Hippocampal formation (tissue), 2 donors: ENCODE results near the gene STAB1.
"Not testable (repeated sequence)": the region's sequence is repeated elsewhere in the genome, so short reads cannot be mapped to it uniquely, and the experiment has no call there.

Experiments used
- DNase-seq, 2 donors: peaks; one replicate each; lab custom pipeline; 2025; lab: John Stamatoyannopoulos, UW

Gene STAB1

GRCh38 chr3:52524752-52525679, 29.9 kb downstream of the STAB1 start:
- no peak for DNase-seq

DNA sequence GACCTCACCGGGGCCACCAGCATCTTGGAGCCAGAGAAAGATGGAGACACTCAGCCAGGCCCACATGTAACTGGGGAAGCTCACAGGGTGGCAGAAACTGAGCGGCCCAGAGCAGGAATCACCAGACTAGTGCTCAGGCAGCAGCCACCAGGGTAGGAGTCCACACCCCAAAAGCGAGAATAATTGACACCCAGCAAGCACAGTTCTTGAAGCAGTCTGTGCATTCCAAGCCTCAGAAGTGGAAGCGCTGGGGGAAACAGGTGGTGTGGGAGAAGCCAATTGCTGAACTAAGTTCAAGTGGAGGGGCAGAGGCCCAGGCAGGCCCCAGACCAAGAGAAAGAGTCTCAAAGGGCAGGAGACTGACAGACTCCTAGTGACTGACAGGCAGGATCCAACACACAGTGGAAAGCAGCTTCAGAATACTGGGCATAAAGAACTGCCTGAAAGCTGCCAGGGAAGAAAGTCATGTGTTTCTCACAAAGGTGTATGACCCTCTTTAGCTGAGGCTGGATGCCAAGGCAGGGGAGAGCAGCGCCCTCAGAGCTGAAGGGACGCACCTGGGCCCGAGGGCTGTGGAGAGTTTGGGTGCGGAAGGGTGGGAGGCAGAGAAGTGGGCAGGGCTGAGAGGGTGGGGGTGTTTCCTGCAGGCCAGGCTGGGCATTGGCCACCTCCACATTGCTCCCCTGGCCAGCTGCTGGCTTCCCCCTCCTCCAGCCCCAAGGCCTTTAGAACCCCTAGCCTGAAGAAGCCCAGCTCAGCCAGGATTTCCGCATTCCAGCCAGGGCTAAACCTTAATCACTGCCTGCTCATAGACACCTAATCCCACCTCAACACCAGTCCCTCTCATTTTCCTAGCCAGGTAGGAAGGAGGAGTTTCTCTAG, 30.8 kb downstream of the STAB1 start:
- DNase-seq, result no peak

DNA sequence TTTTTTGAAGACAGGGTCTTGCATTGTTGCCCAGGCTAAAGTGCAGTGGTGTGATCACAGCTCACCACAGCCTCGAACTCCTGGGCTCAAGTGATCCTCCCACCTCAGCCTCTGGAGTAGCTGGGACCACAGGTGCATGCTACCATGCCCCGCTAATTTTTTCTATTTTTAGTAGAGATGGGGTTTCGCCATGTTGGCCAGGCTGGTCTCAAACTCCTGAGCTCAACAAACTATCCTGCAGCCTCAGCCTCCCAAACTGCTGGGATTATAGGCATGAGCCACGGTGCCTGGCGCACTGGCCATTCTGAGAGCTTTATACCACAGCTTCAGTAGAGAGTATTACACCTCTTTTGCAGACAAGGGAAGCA, 31.5 kb downstream of the STAB1 start:
- DNase-seq, result not testable (repeated sequence)

DNA sequence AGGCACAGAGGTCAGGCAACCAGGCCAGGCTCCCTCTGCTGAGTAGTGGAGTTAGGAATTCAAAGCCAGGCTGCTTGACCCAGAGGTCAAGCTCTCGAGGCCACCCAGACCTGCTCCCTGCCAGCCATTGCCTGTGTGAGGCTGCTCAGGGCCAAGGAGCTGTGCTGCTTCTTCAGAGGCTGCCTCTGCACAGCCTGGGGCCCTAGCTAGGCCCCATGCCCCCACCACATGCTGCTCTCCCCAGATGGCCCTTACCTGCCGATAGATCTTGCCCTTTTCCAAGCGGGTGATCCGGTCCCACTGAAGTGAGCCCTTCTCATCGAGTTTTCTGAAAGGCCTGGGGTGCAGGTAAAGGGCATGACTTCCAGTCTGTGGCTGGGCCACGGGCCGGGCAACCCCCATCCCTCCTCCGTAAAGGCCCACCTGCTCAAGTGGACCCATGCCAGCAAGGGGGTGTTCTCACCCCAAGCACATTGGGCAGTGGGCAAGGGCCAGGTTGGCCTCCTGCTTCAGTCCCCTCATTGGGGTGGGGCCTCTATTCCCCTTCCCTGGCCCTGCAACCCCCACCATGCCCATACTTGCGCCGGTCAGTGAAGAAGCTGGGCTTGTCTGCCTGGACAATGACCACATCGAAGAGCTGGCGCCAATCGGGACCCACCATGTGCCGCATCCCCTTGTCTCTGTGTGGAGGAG, 32.0 kb downstream of the STAB1 start:
- no peak for DNase-seq

DNA sequence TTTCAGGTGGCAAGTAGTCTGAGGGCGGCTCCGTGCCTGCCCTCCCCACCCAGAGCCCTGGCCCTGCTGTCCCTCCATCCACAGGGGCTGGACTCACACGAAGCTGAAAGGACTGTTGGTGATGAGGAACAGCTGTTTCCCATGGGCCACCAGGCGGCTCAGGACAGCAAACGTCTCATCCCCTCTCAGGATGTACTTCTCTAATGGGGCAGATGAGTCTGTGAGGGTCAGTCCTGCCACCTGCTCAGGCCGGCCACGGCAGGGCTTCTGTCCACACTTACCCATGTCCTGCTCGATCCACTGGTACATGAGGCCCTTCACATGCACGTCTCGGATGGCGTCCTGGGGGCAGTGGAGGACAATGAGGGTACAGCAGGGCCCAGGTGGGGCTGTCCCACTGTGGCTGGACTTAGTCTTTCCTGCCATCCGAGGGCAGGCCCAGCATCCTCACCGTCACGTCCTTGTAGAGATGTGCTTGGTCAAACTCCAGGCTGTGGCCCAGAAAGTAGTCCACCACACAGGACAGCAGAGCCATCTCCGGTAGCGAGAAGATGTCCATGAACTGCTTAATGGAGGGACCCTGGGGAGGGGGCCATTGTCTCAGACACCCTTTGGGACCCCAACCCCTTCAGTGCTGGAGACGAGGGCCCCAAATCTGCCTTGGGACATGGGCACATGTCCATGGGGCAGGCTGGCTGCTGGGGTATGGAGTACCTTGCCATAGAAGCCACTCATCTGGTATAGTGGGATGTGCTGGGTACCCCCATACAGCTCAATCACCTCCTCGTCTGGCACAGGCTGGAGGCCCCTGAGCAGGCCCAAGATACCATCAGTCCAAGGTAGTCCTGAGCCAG, 32.8 kb downstream of the STAB1 start:
- DNase-seq, result no peak

- no peak for DNase-seq
These were observed 33.6 kb downstream of the STAB1 start for GRCh38 chr3:52528586-52529375.

- DNase-seq, result no peak
These were observed 34.5 kb downstream of the STAB1 start for GRCh38 chr3:52529376-52530333.

GRCh38 chr3:52530918-52531826, 36.0 kb downstream of the STAB1 start:
- no peak for DNase-seq

- no peak for DNase-seq
These were observed 36.9 kb downstream of the STAB1 start for GRCh38 chr3:52531860-52532516.

- no peak for DNase-seq
These were observed 37.3 kb downstream of the STAB1 start for GRCh38 chr3:52532517-52532837.

GRCh38 chr3:52532838-52533622, 37.9 kb downstream of the STAB1 start:
- DNase-seq, result no peak

DNA sequence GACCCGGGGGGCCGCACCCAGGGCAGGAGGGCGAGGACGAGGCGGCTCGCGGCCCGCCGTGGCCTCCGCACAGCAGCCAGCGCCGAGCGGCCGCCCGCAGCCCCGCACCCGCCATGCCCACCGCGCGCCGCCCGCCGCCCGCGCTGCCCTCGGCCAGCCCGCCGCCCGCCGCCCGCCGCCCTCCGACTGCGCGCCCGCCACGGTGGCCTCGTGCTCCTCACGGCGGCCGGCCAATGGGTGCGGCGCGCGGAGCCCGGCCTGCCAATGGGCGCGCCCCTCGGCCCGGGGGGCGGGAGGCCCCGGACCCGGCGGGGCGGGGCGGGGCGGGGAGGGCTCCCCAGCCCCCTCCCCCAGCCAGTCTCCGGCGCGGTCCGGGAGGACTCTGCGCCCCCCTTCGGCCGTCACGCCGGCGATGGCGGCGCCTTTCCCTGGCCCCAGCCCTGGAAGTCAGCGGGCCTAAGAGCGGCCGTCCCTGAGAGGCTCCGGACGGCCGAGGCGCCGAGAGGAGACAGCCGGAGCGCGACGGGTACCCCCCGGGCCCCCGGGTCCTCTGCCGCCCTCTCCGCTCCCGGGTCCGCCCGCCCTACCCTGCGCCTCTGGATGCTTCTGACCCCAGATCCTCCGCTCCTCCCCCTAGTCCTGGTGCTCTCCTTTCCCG, 38.6 kb downstream of the STAB1 start, which contains the start of gene NT5DC2:
TSS of gene NT5DC2 (minus strand) at position 235 of the 658 bp plus-strand sequence. CDS start at position 115, 120 bp downstream.
- peak; percentile 37 to 59 for DNase-seq

DNA sequence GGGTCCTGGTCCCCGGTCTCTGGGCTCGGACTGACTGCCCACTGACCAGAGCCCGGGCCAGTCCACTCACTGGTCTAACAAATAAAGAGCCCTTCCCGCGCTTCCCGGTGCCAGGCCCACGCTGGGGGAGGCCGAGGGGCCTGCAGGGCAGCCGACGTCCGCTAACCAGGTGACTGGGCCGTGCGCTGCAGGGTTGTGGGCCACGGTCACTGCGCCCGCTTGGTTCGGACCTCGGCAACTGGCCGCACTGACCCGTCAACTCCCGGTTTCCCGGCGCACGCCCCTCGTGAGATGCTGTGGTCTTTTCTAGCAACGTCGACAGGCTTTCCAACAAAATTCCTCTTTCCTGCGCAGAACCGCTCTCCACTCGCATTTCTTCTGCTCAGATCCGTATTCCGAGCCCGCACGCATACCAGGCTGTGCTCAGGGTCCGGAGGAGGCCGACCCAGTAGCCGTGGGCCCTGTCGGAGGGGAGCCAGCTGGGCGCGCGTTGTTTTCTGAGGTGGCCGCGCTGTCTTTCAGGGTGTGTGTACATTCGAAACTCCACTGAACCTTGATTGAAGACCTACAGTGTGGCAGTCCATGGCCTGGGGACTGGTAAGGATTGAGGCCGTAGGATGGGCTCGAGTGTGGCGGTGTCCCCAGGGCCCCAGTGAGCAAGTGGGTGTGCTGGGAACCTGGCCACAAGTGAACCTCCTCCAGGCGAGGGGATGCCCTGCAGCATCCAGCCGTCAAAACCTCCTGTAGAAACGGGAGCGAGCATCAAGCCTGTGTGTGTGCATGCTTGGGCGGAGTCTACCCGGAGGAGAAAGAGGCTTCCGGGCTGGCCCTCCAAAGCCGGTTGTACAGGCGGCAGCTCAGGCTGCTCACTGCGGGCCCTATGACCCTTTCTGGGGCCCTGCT, 39.4 kb downstream of the STAB1 start:
- DNase-seq, result no peak

GRCh38 chr3:52535411-52536111, 40.4 kb downstream of the STAB1 start:
- no peak for DNase-seq

- no peak for DNase-seq
These were observed 40.9 kb downstream of the STAB1 start for GRCh38 chr3:52536112-52536368.
